Sigmoid colon (tissue), 4 donors: Measurements from ENCODE around the gene ZFAND3.

Source experiments
- CTCF ChIP-seq, 4 experiments: fragments of 450-650 bp in 3 of 4; fragments of 200-600 bp in 1 of 4; IDR thresholded peaks; one replicate each; pipeline ENCODE4 v1.5.1; 2016 to 2019; ENCODE audit warnings: antibody characterized with exemption in 4 of 4, mild to moderate bottlenecking in 3 of 4, moderate library complexity in 2 of 4
- EP300 ChIP-seq, 4 donors: sonication (generic); formaldehyde crosslinking; IDR thresholded peaks; one replicate each; pipeline ENCODE4 v1.6.1; 2017; ENCODE audit warnings: antibody characterized with exemption in 4 of 4
- POLR2A ChIP-seq, 2 donors: fragments of 450-650 bp; IDR thresholded peaks; one replicate each; pipeline ENCODE4 v1.6.1; 2016; ENCODE audit warnings: antibody characterized with exemption in 2 of 2, mild to moderate bottlenecking in 2 of 2, moderate library complexity in 2 of 2
- POLR2AphosphoS5 ChIP-seq, 4 donors: sonication (generic); formaldehyde crosslinking; IDR thresholded peaks; one replicate each; pipeline ENCODE4 v1.6.1; 2017; ENCODE audit warnings: antibody characterized with exemption in 4 of 4

- no peak for TF ChIP-seq CTCF (IDR thresholded peaks at IDR 0.05)
- TF ChIP-seq POLR2A (IDR thresholded peaks at IDR 0.05) = no peak
- TF ChIP-seq EP300 (IDR thresholded peaks at IDR 0.05) = no peak
- TF ChIP-seq POLR2AphosphoS5 (IDR thresholded peaks at IDR 0.05) = no peak
These were observed 268.5 kb downstream of the ZFAND3 start for GRCh38 chr6:38088010-38088409.
